Mammary epithelial cell (primary cell): ENCODE data around the gene TAGLN2.

Experiments used
- EZH2 ChIP-seq: IDR thresholded peaks from 2 replicates; pipeline ENCODE4 v1.6.1; 2012; ENCODE audit warnings: low read length, inconsistent platforms, borderline replicate concordance
- TF ChIP-seq, protein P1 (sequence below), 2 donors: IDR thresholded peaks in 1 of 2; conservative IDR thresholded peaks in 1 of 2; 2 replicates each; pipeline ENCODE4 v1.5.1; 2011 to 2012; ENCODE audit warnings: inconsistent platforms in 2 of 2, low read length in 2 of 2, mild to moderate bottlenecking in 2 of 2, control low read depth in 1 of 2, low read depth in 1 of 2; ENCODE audit not compliant: insufficient read depth in 1 of 2; ENCODE audit errors: extremely low read depth in 1 of 2

DNA sequence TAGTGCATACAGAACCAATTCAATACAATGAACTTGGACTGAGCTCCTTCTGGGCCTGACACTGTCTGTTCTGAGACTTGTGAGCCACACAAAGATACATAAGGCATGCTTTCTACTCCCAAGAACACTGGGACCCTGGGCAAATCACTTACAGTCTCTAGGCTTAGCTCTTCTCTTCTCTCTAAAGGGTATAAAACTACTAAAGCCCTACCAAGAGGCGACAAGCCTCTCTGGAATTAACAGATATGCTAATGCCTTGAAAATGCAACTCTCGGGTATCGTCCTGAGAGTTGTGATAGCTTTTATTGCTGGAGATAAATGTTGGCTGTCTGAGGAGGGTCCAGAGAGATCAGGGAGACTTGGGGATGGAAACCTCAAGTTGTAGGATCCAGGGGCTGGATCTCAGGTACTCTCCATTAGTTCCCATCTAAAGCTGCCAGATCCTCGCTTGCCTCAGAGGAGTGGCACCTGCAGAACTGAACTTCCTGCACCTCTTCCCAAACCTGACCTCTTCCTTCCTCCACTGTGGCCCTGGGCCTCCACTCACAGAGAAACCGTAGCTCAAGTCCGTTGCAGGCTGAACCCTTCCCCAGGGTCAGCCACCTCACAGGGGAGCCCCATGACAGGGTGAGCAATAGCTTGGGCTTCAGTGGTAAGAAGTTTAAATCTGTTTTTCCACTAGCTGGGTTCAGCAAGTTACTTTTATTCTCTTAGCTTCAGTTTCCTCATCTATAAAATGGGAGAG lies 13.8 kb downstream of the TAGLN2 start:
- TF ChIP-seq, protein P1, sequence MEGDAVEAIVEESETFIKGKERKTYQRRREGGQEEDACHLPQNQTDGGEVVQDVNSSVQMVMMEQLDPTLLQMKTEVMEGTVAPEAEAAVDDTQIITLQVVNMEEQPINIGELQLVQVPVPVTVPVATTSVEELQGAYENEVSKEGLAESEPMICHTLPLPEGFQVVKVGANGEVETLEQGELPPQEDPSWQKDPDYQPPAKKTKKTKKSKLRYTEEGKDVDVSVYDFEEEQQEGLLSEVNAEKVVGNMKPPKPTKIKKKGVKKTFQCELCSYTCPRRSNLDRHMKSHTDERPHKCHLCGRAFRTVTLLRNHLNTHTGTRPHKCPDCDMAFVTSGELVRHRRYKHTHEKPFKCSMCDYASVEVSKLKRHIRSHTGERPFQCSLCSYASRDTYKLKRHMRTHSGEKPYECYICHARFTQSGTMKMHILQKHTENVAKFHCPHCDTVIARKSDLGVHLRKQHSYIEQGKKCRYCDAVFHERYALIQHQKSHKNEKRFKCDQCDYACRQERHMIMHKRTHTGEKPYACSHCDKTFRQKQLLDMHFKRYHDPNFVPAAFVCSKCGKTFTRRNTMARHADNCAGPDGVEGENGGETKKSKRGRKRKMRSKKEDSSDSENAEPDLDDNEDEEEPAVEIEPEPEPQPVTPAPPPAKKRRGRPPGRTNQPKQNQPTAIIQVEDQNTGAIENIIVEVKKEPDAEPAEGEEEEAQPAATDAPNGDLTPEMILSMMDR (conservative IDR thresholded peaks at IDR 0.05 in 1 of 2, IDR thresholded peaks at IDR 0.05 in 1 of 2; ENCODE audit: extremely low read depth in 1 of 2, insufficient read depth in 1 of 2, low read depth in 1 of 2, low read length in 2 of 2), result no peak
- TF ChIP-seq EZH2, result no peak
